SKM-1 (cell line): ENCODE measurements around the gene PTPRM.

ENCODE experiments used
- DNase-seq: peaks from one replicate; lab custom pipeline; 2025; ENCODE audit not compliant: unreplicated experiment; lab: John Stamatoyannopoulos, UW

Gene PTPRM

GRCh38 chr18:7789856-7790552, 222.9 kb downstream of the PTPRM start:
- no peak for DNase-seq

- DNase-seq, result no peak
These were observed 226.0 kb downstream of the PTPRM start for GRCh38 chr18:7793100-7793499.

GRCh38 chr18:7803956-7804469, 236.9 kb downstream of the PTPRM start:
- no peak for DNase-seq

GRCh38 chr18:7805096-7805495, 238.0 kb downstream of the PTPRM start:
- no peak for DNase-seq

- no peak for DNase-seq
These were observed 238.8 kb downstream of the PTPRM start for GRCh38 chr18:7805880-7806279.

GRCh38 chr18:7807936-7808453, 240.9 kb downstream of the PTPRM start:
- DNase-seq, result no peak

- no peak for DNase-seq
These were observed 241.9 kb downstream of the PTPRM start for GRCh38 chr18:7808992-7809391.

- no peak for DNase-seq
These were observed 242.3 kb downstream of the PTPRM start for GRCh38 chr18:7809455-7809854.

- no peak for DNase-seq
These were observed 242.9 kb downstream of the PTPRM start for GRCh38 chr18:7809978-7810377.

GRCh38 chr18:7812431-7813063, 245.4 kb downstream of the PTPRM start:
- no peak for DNase-seq

GRCh38 chr18:7813131-7813530, 246.0 kb downstream of the PTPRM start:
- no peak for DNase-seq

GRCh38 chr18:7814754-7815315, 247.7 kb downstream of the PTPRM start:
- DNase-seq, result no peak

GRCh38 chr18:7815787-7816186, 248.7 kb downstream of the PTPRM start:
- no peak for DNase-seq

GRCh38 chr18:7817575-7818230, 250.6 kb downstream of the PTPRM start:
- no peak for DNase-seq

- DNase-seq, result no peak
These were observed 254.7 kb downstream of the PTPRM start for GRCh38 chr18:7821784-7822183.

GRCh38 chr18:7822435-7823331, 255.6 kb downstream of the PTPRM start:
- DNase-seq, result no peak

GRCh38 chr18:7824970-7825369, 257.9 kb downstream of the PTPRM start:
- DNase-seq, result no peak

- DNase-seq, result peak; percentile 2
These were observed 263.4 kb downstream of the PTPRM start for GRCh38 chr18:7830468-7830867.

- DNase-seq, result no peak
These were observed 272.4 kb downstream of the PTPRM start for GRCh38 chr18:7839548-7839947.

GRCh38 chr18:7840411-7840810, 273.3 kb downstream of the PTPRM start:
- peak; percentile 3 for DNase-seq

GRCh38 chr18:7844017-7844416, 276.9 kb downstream of the PTPRM start:
- no peak for DNase-seq
